Body of pancreas (tissue), 4 donors: ENCODE measurements around the gene CERK.

ENCODE experiments used
- POLR2A ChIP-seq, 3 donors: fragments of 450-650 bp; IDR thresholded peaks; one replicate each; pipeline ENCODE4 v1.6.1; 2016; ENCODE audit warnings: antibody characterized with exemption in 3 of 3, mild to moderate bottlenecking in 2 of 3
- TF ChIP-seq, protein P1 (sequence below), 7 experiments: fragments of 450-650 bp in 4 of 7; fragments of 200-600 bp in 3 of 7; sonication (generic) in 3 of 7; IDR thresholded peaks; one replicate each; pipeline ENCODE4 v1.5.1; 2016 to 2019; ENCODE audit warnings: antibody characterized with exemption in 7 of 7

DNA sequence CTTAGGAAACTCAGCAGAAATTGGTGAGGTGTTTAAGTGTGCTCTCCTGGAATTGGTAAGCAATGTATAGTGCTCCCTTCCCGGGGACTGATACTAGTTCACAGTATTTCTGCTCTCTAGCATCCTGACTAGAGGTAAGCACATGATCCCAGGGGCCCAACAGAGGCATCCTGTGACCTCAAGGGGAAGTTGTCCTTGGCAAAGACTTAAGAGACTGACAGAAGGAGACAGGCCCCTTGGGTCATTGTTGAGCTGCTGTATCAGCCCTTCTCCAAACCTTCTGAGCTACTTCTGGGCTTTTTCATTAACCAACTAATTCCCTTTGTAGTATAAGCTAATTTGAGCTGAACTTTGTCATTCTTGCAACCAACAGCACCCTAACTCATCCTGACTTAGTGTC, 20.1 kb upstream of the CERK start:
- TF ChIP-seq, protein P1, sequence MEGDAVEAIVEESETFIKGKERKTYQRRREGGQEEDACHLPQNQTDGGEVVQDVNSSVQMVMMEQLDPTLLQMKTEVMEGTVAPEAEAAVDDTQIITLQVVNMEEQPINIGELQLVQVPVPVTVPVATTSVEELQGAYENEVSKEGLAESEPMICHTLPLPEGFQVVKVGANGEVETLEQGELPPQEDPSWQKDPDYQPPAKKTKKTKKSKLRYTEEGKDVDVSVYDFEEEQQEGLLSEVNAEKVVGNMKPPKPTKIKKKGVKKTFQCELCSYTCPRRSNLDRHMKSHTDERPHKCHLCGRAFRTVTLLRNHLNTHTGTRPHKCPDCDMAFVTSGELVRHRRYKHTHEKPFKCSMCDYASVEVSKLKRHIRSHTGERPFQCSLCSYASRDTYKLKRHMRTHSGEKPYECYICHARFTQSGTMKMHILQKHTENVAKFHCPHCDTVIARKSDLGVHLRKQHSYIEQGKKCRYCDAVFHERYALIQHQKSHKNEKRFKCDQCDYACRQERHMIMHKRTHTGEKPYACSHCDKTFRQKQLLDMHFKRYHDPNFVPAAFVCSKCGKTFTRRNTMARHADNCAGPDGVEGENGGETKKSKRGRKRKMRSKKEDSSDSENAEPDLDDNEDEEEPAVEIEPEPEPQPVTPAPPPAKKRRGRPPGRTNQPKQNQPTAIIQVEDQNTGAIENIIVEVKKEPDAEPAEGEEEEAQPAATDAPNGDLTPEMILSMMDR (IDR thresholded peaks at IDR 0.05): no peak
- TF ChIP-seq POLR2A (IDR thresholded peaks at IDR 0.05): no peak
